ENCODE data around the gene TNFSF11.

- no peak for TF ChIP-seq EZH2phosphoT487 (IDR thresholded peaks at IDR 0.05; ENCODE audit: low read depth)
- TF ChIP-seq CTCF (IDR thresholded peaks at IDR 0.05; ENCODE audit: low read depth, low read length) = no peak
Measured at GRCh38 chr13:42615691-42616090, 41.7 kb downstream of the TNFSF11 start.
